GM12892 (cell line): ENCODE data around the gene GYPB. TPM values are rescaled to one million over a fixed set of nuclear protein-coding genes. Genes with fewer than 3 reads are reported as not detected.
"Not testable (repeated sequence)": the region's sequence is repeated elsewhere in the genome, so short reads cannot be mapped to it uniquely, and the experiment has no call there.

Experiments
- DNase-seq: peaks from one replicate; pipeline ENCODE4 v3.0.0; 2011; ENCODE audit not compliant: insufficient read length
- FAIRE-seq: peaks from 2 replicates; lab custom pipeline; 2011; peaks lifted over from hg19 to GRCh38; lab: Jason Lieb, UNC
- POLR2A ChIP-seq: IDR thresholded peaks from 2 replicates; pipeline ENCODE4 v1.6.1; 2011; ENCODE audit warnings: low read depth, low read length, control low read depth
- POLR2AphosphoS5 ChIP-seq: IDR thresholded peaks from 2 replicates; pipeline ENCODE4 v1.6.1; 2011; ENCODE audit warnings: low read depth, low read length, control low read depth
- polyA plus RNA-seq: library from polyadenylated mRNA; unstranded; fragments of >200 nt; gene quantifications from one replicate; pipeline ENCODE4 v1.2.1, GENCODE V29; 2012; ENCODE audit warnings: missing spikeins, inconsistent platforms; ENCODE audit not compliant: missing spikeins

GYPB gene
- not detected for polyA plus RNA-seq

- not testable (repeated sequence) for FAIRE-seq
Measured at GRCh38 chr4:144019277-144019676, at the start of gene GYPB. TSS of gene GYPB (minus strand) at chr4:144019380. CDS start at chr4:144019287, 93 bp downstream.

DNA sequence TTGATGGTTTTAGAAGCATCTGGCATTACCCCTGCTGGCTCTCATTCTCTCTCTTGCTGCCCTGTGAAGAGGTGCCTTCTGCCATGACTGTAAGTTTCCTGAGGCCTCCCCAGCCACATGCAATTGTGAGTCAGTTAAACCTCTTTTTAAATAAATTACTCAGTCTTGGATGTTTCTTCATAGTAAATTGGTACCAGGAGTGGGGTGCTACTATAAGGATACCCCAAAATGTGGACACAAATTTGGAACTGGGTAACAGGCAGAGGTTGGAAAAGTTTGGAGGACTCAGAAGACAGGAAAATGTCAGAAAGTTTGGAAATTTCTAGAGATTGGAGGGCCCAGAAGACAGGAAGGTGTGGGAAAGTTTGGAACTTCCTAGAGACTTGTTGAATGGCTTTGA, 42.4 kb upstream of the GYPB start:
- FAIRE-seq, DNase-seq: not testable (repeated sequence)

More at GRCh38 chr4:144019277-144019676, at the start of gene GYPB:
- DNase-seq, result not testable (repeated sequence)

DNA sequence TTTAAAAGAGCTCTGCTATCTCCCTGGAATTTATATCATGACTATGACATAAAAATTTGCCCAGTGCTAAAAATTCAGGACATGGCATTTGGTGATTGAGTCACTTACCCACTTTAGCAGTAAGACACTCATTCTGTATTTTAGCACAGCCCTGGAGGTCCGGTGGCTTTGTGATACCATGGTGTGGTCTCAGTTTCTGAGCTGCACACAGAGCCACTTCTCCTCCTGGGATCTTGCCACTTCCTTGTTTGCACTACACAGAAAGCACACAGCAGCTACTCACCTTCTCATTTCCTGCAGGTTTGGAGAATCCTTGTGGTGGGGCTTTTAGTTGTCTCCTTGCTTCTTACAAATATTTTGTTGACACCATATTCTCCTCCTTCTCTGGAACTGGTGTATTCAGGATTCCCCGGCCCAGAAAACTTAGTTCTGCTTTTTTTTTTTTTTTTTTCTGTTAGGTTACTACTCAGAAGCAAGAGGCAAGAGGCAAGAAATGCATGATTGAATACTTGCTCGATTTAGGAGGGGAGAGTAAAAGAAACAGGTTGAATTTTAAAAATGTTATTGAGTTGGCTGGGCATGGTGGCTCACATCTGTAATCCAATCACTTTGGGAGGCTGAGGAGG, 41.2 kb upstream of the GYPB start:
- not testable (repeated sequence) for FAIRE-seq, DNase-seq

- FAIRE-seq, result no peak
- TF ChIP-seq POLR2A (no peak), POLR2AphosphoS5 (no peak)
- no peak for DNase-seq
Measured at GRCh38 chr4:144056800-144057199, 37.6 kb upstream of the GYPB start.

GRCh38 chr4:144055336-144055735, 36.2 kb upstream of the GYPB start:
- DNase-seq, FAIRE-seq: not testable (repeated sequence)

DNA sequence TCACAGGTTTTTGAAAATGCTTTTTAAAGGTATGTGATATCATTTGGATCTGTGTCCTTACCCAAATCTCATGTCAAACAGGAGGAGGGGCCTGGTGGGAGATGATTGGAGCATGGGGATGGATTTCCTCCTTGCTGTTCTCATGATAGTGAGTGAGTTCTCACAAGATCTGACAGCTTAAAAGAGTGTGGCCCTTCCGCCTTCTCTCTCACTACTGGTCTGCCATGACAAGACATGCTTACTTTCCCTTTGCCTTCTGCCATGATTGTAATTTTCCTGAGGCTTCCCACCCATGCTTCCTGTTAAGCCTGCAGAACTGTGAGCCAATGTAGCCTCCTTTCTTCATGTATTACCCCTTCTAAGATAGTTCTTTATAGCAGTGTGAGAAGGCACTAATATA, 32.3 kb upstream of the GYPB start:
- FAIRE-seq, DNase-seq: not testable (repeated sequence)

- not testable (repeated sequence) for DNase-seq, FAIRE-seq
Measured at GRCh38 chr4:144050631-144051030, 31.5 kb upstream of the GYPB start.

GRCh38 chr4:144049495-144050424, 30.6 kb upstream of the GYPB start:
- FAIRE-seq, DNase-seq: not testable (repeated sequence)

DNA sequence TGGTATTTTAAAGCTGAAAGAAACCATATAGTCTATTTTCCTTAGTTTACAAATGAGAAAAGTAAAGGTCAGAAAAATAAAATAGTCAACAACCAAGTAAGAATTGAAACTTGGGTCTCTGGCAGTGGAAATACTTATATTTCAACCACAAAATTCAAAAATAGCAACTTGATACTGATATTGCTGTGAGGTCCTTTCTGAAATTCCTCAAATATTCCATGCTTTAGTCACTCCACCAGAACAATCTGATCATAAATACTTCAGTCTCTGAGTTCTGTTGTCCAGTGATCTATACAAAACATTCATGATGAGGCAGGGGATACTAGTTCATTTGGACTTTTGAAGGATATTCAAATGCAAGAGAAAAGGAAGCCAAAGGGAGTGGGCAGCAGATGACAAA, 25.8 kb upstream of the GYPB start:
- not testable (repeated sequence) for FAIRE-seq

GRCh38 chr4:144032580-144032979, 13.4 kb upstream of the GYPB start:
- FAIRE-seq, DNase-seq: not testable (repeated sequence)

More for the DNA sequence above, 25.8 kb upstream of the GYPB start:
- not testable (repeated sequence) for DNase-seq

- not testable (repeated sequence) for DNase-seq, FAIRE-seq
Measured at GRCh38 chr4:144031875-144032274, 12.7 kb upstream of the GYPB start.

DNA sequence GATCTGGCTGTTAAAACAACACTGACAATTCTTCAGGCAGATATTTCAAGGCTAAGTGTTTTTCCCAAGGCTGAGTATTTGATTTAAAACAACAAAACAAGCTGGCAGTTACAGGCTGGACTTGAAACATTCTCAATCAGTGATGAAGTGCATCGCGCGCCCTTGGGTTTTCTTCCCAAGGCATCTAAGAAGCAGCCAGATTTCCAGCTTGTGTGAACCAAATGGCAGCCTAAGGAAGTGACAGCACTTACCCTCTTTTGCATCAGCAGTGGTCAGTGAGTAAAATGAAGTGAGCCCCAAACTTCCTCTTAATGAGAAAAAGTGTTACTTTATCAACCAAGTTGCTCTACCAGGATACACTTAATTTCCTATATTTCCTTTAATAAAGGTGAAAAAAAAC, 12.2 kb upstream of the GYPB start:
- DNase-seq, FAIRE-seq: not testable (repeated sequence)

- not testable (repeated sequence) for FAIRE-seq
Measured at GRCh38 chr4:144030708-144031107, 11.5 kb upstream of the GYPB start.

DNA sequence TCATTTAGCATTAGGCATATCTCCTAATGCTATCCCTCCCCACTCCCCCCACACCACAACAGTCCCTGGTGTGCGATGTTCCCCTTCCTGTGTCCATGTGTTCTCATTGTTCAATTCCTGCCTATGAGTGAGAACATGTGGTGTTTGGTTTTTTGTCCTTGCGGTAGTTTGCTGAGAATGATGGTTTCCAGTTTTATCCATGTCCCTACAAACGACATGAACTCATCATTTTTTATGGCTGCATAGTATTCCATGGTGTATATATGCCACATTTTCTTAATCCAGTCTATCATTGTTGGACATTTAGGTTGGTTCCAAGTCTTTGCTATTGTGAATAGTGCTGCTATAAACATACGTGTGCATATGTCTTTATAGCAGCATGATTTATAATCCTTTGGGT, 7.5 kb upstream of the GYPB start:
- not testable (repeated sequence) for DNase-seq, FAIRE-seq

More at GRCh38 chr4:144030708-144031107, 11.5 kb upstream of the GYPB start:
- not testable (repeated sequence) for DNase-seq

- not testable (repeated sequence) for DNase-seq, FAIRE-seq
Measured at GRCh38 chr4:144024399-144025053, 5.3 kb upstream of the GYPB start.

GRCh38 chr4:144022772-144023400, 3.7 kb upstream of the GYPB start:
- not testable (repeated sequence) for FAIRE-seq, DNase-seq

DNA sequence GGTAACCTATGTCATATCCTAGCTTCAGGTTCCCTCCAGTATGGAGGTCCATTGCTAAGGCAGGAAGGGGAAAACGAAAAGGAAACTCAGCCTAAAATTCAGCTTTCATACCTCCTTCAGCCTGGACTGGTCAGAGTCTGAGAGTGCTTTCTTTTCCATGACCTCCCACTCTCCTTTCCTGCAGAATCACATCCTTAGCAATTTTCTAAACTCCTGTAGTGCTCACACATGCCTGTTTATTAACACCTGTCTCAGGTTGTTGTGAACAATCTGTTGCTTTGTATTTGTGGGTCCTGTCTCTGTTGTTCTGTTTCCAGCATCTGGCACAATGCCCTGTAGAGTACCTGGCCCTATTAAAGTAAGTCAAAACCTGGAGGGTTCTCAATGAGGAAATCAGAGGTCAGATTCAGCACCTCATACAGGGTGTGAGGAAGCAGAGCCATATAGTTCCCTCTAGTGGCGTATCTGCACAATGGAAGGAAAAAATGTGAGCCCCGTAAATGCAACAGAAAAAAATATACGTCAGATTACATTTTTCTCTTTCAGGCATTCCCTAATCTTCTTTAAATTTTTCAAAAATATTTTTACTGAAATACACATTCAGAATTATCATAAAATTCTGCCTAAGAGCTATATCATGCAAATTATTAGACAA, 2.3 kb upstream of the GYPB start:
- FAIRE-seq, DNase-seq: not testable (repeated sequence)

GRCh38 chr4:144018223-144019000, 768 bp downstream of the GYPB start:
- DNase-seq, FAIRE-seq: not testable (repeated sequence)
